ENCODE results near the gene PCTP.
A peak's percentile ranks its signal among the peaks of the same experiment; 100 is the strongest.

PCTP gene

GRCh38 chr17:55727920-55728319 is 22.9 kb upstream of the PCTP start:
- no peak for DNase-seq (ENCODE audit: low read depth)

- no peak for DNase-seq (ENCODE audit: low read depth)
Observed at GRCh38 chr17:55728361-55728760, 22.5 kb upstream of the PCTP start.

- DNase-seq (ENCODE audit: low read depth): no peak
Observed at GRCh38 chr17:55728833-55729232, 22.0 kb upstream of the PCTP start.

DNA sequence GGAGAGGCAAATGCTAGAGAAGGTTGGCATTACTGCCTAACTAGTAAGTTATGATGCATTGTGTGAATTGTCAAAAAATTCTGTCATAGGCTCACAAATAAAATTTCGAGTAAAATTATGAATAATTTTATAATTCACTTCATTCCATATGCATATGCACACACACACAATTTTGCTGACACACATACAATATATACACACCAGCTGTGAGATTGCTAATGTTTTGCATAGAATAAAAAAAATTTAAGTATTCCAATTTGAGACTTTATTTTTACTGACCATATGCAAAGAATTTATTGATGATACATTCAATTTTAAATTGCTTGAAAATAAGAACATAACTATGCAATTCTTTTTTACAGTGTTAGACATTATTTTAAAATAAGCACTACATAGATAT is 21.4 kb upstream of the PCTP start:
- no peak for DNase-seq (ENCODE audit: low read depth)

GRCh38 chr17:55730380-55730779 is 20.5 kb upstream of the PCTP start:
- no peak for DNase-seq (ENCODE audit: low read depth)

DNA sequence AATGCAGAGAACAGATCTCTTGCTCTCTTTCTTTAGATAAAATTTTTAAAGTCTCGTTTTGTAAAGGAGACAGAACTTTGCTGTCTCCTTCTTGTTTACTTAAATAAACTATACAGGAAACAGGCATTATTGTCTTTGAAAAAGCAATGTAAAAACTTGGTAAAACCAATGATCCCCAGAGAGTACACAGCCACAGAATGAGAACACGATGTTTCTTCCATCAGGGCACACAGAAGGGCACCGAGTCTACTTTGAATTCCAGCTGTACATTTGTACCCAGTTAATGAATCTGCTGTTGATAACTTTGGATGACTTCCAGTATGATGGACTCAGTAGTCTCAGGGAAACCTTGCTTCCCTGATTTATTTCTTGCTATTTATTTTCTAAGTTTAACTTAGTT is 20.0 kb upstream of the PCTP start:
- DNase-seq (ENCODE audit: low read depth): no peak

- no peak for DNase-seq (ENCODE audit: low read depth)
Observed at GRCh38 chr17:55731586-55732250, 19.1 kb upstream of the PCTP start.

- no peak for DNase-seq (ENCODE audit: low read depth)
Observed at GRCh38 chr17:55734128-55734781, 16.6 kb upstream of the PCTP start.

DNA sequence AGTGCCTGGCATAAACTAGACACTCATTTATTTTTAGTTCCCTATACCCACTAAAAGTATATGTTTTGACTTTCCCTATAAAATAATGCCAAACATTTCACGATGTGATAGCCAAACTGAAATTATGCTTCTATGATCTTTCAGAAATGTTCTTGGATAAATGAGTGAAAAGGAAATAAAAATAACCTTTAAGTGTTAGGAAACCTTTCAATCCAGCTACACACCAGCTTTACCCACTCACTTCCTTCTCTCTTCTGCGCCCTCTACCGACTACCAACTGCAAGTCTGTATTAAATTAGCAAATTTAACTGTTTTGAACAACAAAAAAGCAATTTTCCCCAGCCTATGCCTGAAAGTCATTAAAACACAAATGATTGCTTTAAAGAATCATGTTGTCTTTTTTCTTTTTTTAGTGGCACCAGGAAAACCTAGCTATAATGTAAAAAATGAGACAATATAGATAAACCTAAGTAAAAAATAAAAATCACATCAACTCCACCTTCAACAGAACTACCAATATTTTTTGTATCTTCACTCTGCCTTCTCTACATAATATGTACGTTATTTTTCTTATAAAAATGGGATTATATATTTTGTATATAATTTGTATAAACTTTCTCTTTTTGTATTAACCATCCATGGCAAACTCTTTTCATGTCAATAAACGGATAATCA is 15.0 kb upstream of the PCTP start:
- peak; percentile 15 for DNase-seq (ENCODE audit: low read depth)

DNA sequence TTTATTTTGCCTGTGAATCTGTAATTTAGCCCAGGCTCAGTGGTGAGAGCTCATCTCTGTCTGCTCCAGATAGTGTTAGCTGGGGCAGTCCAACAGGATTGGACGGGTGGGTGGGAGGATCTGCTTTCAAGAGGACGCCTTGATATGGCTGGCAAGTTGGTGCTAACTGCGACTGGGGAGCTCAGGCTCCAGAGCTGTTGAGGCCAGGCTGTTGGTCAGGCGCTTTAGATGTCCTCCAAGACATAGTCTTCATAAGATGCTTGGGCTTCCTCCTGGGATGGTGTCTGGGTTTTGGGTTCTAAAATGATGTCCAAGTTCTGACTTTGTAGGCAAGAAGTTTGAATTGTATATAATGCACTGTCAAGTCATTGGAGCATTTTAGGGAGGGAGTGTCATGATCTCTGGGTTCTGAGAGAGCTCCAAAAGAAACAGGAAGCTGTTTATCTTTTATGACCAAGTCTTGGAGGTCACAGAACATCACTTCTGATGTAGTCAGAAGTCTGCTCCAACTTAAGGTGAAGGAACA is 12.8 kb upstream of the PCTP start:
- no peak for DNase-seq (ENCODE audit: low read depth)

DNA sequence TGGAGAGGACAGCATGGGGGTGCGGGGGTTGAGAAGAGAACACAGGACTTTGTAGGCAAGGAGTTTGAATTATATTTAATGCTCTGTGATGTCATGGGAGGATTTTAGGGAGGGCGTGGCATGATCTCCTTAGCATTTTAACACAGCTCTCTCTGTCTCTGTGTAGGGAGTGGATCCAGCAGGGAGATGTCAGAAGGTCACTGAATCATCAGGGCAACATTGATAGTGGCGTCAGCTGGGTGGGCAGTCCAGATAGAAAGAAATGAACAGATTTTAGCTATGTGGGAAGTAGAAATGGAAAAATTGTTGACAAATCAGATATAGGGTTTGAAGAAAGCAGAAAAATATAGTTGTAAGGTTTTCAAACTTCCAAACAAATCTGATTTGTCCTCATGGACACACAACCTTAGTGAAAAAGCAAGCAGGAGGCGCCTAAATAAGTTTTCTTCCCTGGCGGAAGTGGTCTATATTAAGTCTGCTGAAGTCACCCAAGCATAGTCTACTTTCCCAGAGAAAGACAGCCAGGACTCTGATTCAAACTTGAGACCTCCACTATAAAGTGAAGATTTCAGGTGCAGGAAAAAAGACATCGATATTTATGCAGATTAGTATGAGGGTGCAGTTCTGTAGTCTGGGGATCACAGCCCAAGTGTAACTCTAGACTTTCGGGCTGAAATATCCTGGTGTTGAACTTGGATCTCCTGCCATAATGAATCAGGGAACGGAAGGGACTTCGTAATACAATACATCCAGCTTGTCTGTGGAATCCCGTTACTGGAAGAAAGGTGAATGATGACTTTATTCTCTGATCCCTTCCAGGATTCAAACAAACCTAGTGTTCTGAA is 10.1 kb upstream of the PCTP start:
- no peak for DNase-seq (ENCODE audit: low read depth)

DNA sequence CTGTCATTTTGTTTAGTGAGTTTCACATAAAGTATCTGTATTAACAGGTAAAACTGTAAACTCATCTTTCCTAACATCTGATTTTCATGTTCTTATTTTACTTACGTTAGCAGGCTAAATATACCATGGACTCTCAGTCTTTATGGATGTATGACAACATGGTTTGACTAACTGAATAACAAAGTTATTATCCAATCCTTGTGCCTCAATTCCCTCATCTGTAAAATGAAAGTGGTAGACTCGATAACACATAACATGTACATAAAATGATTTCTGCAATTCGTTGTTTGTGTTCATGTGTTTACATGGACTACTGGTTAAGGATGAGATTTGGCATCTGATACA is 9.5 kb upstream of the PCTP start:
- DNase-seq (ENCODE audit: low read depth): no peak

- no peak for DNase-seq (ENCODE audit: low read depth)
Observed at GRCh38 chr17:55742272-55743102, 8.4 kb upstream of the PCTP start.

- no peak for DNase-seq (ENCODE audit: low read depth)
Observed at GRCh38 chr17:55743103-55743679, 7.7 kb upstream of the PCTP start.

- DNase-seq (ENCODE audit: low read depth): no peak
Observed at GRCh38 chr17:55745258-55745657, 5.6 kb upstream of the PCTP start.

DNA sequence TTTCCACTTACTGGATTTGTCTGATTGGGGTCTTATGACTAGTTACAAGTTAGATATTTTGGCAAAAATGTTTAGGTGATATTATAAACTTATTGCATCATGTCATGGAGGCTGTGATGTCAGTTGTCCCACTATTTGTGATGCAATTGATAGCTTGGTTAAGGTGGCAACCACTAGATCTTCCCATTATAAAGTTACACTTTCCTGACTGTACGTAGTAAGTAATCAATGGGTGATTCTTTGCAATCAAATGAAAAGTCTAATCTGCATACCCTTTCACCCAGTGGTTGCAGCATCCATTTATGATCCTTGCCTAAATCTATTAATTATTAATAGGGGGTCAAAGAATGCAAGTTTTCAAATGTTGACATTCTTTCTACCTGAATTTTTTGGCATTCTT is 4.4 kb upstream of the PCTP start:
- no peak for DNase-seq (ENCODE audit: low read depth)

GRCh38 chr17:55747209-55747608 is 3.6 kb upstream of the PCTP start:
- DNase-seq (ENCODE audit: low read depth): no peak

- no peak for DNase-seq (ENCODE audit: low read depth)
Observed at GRCh38 chr17:55748841-55749240, 2.0 kb upstream of the PCTP start.

GRCh38 chr17:55749985-55750384 is 866 bp upstream of the PCTP start:
- DNase-seq (ENCODE audit: low read depth): no peak

GRCh38 chr17:55751720-55752250 is 934 bp downstream of the PCTP start:
- no peak for DNase-seq (ENCODE audit: low read depth)

DNA sequence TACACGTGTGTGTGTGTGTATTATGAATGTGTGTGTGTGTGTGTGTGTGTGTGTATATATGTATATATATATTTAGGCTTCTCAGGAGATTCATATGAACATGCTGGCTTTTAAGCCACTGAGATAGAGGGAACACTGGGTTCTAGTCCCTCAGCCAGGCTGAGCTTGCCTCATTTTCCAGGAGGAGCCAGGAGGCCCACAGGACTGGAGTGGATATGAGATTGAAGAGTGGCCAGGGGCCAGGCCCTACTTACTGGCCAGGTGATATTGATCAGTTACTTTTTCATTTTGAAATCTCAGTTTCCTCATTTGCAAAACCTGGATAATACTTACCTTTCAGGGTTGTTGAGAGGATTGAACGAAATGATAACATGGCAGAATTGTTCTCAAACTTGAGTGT is 5.8 kb downstream of the PCTP start:
- DNase-seq (ENCODE audit: low read depth): no peak
